ENCODE data around the gene SYT15. TPM values are rescaled to one million over a fixed set of nuclear protein-coding genes. Genes with fewer than 3 reads are reported as not detected.
"Not testable (repeated sequence)": the region's sequence is repeated elsewhere in the genome, so short reads cannot be mapped to it uniquely, and the experiment has no call there.

The SYT15 gene
- total RNA-seq, 1 experiment from 2014 or later = 0.11 TPM

DNA sequence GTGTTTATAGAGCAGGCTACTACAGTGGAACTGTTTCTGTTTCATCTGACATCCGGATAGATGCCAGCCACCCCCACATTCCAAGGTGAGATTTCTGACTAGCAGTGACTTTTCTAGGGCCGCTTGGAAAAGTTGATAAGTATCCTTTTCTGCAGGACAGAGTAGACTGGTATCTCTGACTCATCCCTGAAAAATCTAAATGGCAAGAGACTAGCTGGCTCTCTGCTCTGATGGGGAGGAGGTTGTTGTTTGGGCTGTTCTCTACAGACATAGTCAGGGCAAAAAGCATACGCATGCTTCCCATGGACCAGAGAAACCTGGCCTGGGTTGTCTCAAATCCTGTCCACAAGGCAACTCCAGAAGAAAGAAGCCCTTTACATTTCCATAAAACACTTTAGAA lies 10.7 kb downstream of the SYT15 start:
- not testable (repeated sequence) for DNase-seq (ENCODE audit: low read depth)

DNA sequence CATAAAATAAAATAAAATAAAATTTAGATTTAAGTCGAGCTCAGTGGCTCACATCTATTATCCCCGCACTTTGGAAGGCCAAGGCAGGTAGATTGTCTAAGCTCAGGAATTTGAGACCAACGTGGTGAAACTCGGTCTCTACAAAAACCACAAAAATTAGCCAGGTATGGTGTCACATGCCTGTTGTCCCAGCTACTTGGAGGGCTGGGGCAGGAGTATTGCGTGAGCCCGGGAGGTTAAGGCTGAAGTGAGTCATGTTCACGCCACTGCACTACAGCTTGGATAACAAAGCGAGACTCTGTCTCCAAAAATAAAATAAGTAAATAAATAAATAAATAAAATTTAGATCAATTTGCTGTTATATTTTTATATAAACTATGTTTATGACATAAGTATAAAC lies 12.1 kb downstream of the SYT15 start:
- DNase-seq (ENCODE audit: low read depth) = not testable (repeated sequence)

DNA sequence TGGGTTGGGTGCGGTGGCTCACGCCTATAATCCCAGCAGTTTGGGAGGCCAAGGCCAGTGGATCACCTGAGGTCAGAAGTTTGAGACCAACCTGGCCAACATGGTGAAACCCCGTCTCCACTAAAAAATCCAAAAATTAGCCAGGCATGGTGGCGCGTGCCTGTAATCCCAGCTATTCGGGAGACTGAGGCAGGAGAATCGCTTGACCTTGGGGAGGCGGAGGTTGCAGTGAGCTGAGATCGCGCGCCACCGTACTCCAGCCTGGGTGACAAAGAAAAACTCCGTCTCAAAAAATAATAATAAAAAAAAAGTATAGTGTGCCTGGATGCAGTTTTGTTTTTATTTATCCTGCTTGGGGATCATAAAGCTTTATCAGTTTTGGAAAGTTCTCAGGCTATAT lies 14.4 kb downstream of the SYT15 start:
- not testable (repeated sequence) for DNase-seq (ENCODE audit: low read depth)

DNA sequence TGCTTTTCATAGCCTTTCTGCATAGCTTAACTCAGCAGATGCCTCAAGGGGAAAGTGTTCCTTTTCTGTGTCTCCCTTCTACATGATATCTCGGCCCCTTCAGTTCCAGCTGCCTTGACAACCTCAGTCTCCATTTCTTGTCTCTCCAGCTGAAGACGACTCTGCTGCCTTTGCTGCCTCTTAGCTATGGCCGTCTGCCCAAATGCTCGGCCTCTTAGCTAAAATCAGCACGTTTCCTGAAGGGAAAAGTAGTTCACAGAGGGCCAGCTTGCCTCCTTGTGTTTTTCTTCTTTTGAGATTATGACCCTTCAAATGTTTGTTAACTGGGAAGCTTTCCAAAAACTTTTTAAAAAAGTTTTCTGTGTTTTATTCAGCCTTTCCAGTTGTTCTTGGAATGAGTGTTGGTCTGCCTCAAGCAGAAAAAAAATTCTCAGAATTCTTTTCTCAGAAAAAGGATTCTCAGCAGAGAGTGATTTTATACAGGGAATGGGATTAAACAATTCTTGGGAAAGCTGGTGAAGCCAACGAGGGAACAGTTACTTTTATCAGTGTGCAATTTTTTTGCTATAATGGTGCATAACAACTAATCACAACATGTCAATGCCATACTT lies 15.6 kb downstream of the SYT15 start:
- not testable (repeated sequence) for DNase-seq (ENCODE audit: low read depth)

DNA sequence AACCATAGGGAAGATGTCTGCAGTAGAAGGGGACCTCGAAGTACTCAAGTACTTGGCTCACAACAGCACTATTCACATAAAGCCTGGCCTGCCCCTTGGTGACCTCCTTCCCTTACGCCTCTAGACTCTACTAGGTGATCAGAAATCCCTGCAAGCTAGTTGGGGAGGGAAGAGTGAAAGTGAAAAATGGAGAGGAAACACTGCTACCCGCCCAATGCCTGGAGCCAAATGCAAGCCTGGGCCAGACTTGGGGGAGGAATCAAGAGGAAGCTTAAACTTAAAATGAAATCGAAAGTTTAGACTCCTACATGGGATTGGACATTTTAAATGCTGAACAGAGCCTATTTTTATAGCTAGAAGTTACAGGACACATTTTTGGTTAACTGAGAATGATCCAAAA lies 17.6 kb downstream of the SYT15 start:
- DNase-seq (ENCODE audit: low read depth) = not testable (repeated sequence)

DNA sequence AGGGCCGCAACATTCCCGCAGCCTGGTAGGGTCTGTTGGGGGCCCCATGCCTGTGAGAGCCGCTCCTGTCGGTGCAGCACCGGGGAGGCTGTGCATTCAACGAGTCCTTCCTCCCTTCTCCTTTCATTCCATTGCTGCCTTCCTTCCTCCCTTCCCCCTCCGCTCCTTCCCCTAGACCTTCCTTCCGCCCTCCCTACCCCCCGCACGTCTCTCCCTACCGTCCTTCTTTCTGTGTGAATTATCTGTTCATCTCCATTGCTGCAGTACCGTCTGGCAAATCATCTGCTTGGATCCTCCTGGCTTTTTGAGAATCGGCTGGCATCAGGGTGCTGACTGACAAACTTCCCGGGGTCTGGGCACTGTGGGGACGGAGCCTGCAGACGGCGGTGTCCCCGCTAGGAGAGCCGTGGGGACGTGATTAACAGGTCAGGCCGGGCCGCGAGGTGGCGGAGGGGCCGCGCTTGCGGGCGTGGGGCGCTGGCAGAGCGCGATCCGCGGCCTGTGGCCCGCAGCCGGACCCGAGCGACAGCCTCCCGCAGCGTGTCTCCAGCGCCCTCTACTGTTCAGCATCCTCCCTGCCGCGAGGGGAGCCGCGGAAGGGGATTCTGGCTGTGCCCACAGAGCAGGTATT lies 18.8 kb downstream of the SYT15 start:
- DNase-seq (ENCODE audit: low read depth) = not testable (repeated sequence)

DNA sequence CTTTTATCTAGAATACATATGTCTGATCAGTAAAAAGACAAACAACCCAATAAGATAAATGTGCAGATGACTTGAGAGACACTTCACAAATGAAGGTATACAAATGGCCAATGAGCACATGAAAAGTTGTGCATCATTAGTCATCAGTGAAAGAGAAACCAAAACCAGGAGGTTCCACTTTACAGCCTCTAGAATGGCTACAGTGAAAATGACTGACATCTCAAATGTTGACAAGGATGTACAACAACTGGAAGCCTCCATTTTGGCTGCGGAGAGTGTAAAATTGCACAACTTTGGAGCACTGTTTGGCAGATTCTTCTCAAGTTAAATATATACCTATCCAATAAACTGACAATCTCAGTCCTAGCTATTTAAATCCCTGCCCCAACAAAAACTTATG lies 21.6 kb downstream of the SYT15 start:
- not testable (repeated sequence) for DNase-seq (ENCODE audit: low read depth)

DNA sequence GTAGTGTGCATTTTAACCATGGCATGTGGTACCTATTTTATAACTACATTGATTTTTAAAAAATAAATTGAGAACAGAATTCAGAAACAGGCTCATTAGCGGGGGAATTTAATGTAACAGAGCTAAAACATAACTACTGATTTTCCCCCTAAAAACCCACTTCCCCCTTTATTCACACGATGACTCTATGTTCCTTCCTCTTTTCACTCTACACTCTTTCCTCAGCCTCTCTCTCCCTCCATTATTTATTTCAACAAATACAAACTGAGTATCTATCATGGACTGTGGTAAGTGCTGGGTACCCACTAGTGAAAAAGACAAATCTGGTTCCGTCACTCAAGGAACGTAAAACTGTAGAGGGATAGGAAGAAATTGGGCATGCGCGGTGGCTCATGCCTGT lies 36.6 kb downstream of the SYT15 start:
- DNase-seq (ENCODE audit: low read depth) = not testable (repeated sequence)

DNA sequence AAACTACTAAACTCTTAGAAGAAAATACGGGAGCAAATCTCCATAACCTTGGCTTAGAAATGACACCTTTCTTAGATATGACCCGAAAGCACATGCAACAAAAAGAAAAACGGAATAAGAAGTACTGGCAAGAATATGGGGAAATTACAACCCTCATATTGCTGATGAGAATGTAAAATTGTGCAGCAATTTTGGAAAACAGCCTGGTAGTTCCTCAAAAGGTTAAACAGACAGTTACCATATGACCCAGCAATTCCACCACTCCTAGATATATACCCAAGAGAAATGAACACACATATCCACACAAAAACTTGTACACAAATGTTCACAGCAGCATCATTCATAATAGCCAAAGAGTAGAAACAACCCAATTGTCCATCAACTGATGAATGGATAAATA lies 37.3 kb downstream of the SYT15 start:
- DNase-seq (ENCODE audit: low read depth) = not testable (repeated sequence)

DNA sequence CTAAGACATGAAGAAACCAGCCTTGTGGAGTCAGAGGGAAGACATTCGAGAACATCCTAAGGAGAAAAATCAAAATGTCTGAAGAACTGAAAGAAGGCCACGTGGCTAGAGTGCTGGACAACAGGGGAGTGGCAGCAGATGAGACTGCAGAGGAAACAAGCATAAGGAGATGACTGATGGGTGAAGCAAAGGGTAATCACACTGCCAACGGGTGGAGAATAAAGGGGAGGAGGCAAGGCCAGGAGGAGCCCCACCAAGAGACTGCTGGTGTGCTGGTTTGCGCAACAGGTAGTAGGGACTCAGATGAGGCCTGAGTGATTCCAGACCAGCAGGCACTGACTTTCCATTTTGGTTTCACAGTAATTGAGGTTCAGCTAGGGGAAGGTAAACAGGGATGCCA lies 38.2 kb downstream of the SYT15 start:
- not testable (repeated sequence) for DNase-seq (ENCODE audit: low read depth)

DNA sequence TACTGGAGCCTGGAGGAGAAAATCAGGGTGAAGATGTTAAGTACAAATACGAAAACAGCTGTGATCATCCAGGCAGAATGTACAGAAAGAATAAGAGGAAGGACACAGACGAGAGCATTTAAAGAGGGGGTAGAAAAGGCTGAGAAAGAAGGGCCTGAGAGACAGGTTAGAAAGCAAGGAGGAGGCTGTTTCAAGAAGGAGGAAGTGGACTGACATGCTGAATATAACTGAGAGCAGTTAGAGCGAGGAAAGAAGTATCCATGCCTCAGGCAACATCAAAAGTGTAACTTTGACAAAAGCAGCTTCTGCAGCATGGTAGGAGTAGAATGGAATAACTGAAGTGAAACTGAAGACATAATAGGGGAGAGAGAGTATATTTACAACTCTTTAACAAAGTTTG lies 39.0 kb downstream of the SYT15 start:
- not testable (repeated sequence) for DNase-seq (ENCODE audit: low read depth)

DNA sequence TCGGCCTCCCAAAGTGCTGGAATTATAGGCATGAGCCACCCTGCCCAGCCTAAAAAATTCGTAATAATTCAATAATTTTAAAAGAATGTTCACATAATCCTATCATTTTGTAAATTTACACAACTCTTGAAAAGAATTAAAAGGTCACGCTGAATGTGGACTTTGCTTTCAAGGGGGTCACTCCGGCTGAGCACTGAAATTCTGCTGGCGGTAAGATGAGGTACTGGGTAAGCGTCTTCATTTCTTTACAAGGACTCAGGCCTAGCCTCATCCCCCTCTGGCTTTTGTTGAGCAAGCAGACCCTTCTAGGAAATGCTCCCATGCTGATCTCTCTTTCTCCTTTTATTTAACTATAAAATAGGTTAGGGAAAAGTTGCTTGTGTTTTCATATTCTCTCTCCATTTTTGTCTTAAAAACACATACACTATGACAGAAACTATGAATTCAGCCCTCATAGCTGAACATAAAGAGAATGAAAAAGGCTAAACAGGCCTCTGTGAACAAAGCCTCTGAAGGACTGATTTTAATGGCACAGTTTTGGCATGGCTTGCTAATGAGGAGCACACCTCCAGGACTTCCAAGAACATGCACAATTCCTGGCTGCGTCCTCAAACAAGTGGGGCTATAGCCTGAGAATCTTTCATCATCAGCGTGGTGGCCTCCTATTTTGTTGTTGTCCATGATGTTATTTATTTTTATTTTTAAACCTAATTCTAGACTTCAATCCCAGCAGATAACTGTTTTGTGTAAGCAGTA lies 45.1 kb downstream of the SYT15 start:
- DNase-seq (ENCODE audit: low read depth) = not testable (repeated sequence)

DNA sequence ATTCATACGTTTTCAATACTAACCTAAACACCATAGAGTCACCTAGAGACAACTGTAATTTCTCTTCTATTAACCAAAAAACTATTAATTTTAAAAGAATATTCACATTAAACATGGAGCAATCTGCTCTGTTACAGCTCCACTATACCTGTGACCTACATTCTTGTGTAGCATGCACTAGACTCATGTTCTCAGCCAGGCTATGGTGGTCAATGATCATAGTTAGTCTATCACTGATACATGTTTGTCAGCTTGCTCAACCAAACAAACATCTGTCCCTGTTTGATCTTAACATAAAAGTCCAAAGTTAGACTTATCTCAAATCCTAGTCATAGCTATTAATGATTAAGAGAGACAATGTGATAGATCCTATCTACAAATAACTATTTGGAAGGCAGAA lies 50.9 kb downstream of the SYT15 start:
- not testable (repeated sequence) for DNase-seq (ENCODE audit: low read depth)

DNA sequence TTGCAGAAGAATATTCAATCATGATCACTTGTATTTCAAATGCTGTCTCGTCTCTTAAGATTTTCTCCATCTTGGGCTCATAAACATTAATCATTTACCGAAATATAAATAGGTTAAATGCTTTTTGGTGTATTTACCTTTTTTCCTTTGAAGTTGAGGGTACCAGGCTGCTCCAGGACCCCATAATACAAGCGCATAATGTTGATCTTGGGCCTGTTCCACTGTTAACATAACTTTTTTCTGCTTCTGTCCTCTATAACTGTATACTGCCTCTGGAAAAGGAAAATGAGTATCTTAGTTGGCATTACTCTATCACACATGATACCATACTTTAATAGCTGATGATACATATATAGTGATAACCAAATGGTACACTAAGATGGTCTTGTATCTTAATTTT lies 51.9 kb downstream of the SYT15 start:
- not testable (repeated sequence) for DNase-seq (ENCODE audit: low read depth)

DNA sequence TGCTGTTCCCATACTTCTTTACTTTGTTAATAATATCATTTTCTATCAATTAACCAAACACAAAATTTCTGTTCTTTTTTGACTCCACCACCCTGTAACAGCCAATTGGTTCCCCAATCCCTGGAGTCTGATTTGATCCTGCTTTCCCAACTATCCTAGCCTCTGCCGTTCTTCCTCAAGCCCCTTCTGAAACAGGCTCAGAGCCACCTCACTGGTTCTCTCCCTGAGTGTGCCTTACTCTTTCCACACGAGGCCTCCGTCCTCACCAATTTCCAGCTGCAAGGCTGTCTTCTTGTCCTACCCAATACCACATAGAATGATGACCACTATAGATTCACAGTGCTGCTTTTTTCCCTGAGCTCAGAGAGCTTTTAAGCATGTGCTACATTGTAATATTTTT lies 52.8 kb downstream of the SYT15 start:
- not testable (repeated sequence) for DNase-seq (ENCODE audit: low read depth)

DNA sequence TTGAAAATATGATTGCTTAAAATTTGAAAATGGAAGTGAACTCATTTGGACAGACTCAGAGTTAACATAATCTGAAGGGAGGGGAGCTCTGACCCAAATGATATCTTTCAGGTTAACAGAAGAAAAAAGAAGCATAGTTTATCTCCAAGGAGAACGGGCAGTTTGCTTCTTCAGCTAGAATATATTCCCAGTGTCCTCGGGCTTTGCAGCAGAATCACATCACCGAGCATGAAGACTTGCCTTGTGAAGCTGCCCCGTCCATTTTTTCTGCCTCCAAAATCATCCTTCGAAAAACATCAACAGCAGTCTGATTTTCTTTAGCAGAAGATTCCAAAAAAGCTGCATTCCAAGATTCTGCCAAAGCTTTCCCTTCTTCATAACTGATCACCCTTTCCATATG lies 55.8 kb downstream of the SYT15 start:
- DNase-seq (ENCODE audit: low read depth) = not testable (repeated sequence)

DNA sequence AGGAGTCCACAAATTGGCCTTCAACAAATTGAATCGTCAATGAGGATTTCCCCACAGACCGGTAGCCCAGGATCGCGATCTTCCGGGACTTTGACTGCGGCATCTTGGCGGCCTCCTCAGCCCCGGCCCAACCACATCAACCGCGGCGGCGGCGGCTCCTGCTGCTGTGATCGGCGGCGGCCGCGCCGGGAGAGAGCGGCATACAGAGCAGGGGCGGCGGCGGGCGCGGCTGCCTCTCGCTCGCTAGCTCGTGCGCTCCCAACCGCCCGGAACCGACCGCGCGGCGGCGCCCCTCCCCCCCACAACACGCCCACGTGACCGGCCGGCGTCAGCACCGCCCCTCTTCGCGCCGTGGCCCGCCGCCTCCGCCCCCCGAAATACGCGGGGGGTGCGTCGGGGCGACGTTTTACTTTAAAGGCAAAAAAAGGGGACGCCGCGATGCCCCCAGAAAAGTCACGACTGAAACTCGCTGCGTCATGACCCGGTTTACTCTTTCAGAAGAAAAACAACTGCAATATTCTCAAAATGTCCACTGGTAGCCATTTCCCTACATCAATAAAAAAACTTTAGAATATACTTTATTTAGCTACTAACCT lies 56.5 kb downstream of the SYT15 start:
- DNase-seq (ENCODE audit: low read depth) = not testable (repeated sequence)

DNA sequence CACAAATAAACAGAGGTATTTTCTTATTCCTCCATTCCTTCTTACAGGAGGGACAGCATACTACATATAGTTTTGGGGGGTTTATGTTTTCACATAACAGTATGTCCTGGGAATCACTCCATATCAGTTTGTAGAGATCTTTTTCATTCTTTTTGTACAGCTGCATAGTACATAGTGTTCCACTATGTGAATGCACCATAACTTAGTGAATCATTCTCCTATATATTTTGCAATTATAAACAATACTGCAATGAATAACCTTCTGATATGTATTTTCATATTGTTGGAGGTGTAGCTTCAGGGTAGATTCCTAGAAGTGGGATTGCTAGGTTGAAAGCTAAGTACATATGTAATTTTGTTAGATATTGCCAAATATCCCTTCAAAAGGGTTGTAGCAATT lies 61.1 kb downstream of the SYT15 start:
- DNase-seq (ENCODE audit: low read depth) = not testable (repeated sequence)
